Body of pancreas (tissue), 4 donors: ENCODE results near the gene CDAN1. TPM values are rescaled to one million over a fixed set of nuclear protein-coding genes. Genes with fewer than 3 reads are reported as not detected.
A peak's percentile ranks its signal among the peaks of the same experiment; 100 is the strongest.

ENCODE experiments used
- ATAC-seq: fragments of 150-250 bp; one replicate; pipeline ENCODE4 v1.9.1; 2016
- DNase-seq, 4 donors: peaks; one replicate each; pipeline ENCODE4 v3.0.0-alpha.2; 2019
- H3K27ac ChIP-seq, 4 donors: fragments of 200-600 bp; sonication (generic); 1 replicate in 3 of 4; 2 replicates in 1 of 4; pipeline versions ENCODE4 v1.5.1 to v1.6.1; 2016 to 2019; ENCODE audit warnings: mild to moderate bottlenecking in 1 of 4, mixed read lengths in 1 of 4, moderate library complexity in 1 of 4
- H3K27me3 ChIP-seq, 2 donors: fragments of 200-600 bp; sonication (generic); one replicate each; pipeline ENCODE4 v1.6.0; 2016; ENCODE audit warnings: mild to moderate bottlenecking in 1 of 2
- H3K36me3 ChIP-seq, 2 donors: fragments of 200-600 bp; sonication (generic); replicated peaks in 1 of 2; 2 replicates each; pipeline ENCODE4 v1.5.1; 2016; ENCODE audit warnings: low read depth in 2 of 2; ENCODE audit not compliant: insufficient read depth in 1 of 2
- H3K4me1 ChIP-seq: fragments of 200-600 bp; sonication (generic); one replicate; pipeline ENCODE4 v1.6.0; 2016
- H3K4me3 ChIP-seq, 2 donors: fragments of 200-600 bp; sonication (generic); 1 replicate in 1 of 2; 2 replicates in 1 of 2; pipeline ENCODE4 v1.5.1; 2016 to 2019
- H3K9me3 ChIP-seq, 3 donors: fragments of 200-600 bp; sonication (generic); 1 replicate in 2 of 3; 2 replicates in 1 of 3; pipeline ENCODE4 v1.5.1; 2016
- CTCF ChIP-seq, 7 experiments: fragments of 450-650 bp in 4 of 7; fragments of 200-600 bp in 3 of 7; sonication (generic) in 3 of 7; IDR thresholded peaks; one replicate each; pipeline ENCODE4 v1.5.1; 2016 to 2019; ENCODE audit warnings: antibody characterized with exemption in 7 of 7
- POLR2A ChIP-seq, 3 donors: fragments of 450-650 bp; IDR thresholded peaks; one replicate each; pipeline ENCODE4 v1.6.1; 2016; ENCODE audit warnings: antibody characterized with exemption in 3 of 3, mild to moderate bottlenecking in 2 of 3
- WGBS, 2 donors: methylation state at CpG; one replicate each; pipeline ENCODE4 v1.1.5; 2017; 5-methylcytosine and 5-hydroxymethylcytosine counted together
- intact Hi-C: fragments of 100-400 bp; cut with DNase I; formaldehyde crosslinking; loops from one replicate; pipeline ENCODE4 v1.15.1; 2023
- total RNA-seq, 2 donors: library from RNA; depleted of rRNA; stranded (reverse); fragments of >200 nt; gene quantifications; one replicate each; pipeline ENCODE4 v1.1.0, GENCODE V29; 2016

Gene CDAN1
- total RNA-seq, 2 donors from 2014 or later: 9.9 to 19.1 TPM

GRCh38 chr15:42735382-42736165 is 1.4 kb downstream of the CDAN1 start:
- no peak for ATAC-seq
- 83 to 93% methylated on average over 13 to 18 of the region's 19 CpGs for WGBS, 2 donors
- intact Hi-C loops: no loop called here

GRCh38 chr15:42734076-42734672 is 2.8 kb downstream of the CDAN1 start:
- H3K9me3 ChIP-seq: no peaks in the 10 kb centered on the region
- ATAC-seq: no peak
- peaks cover 30% of the 10 kb centered on the region for H3K4me1 ChIP-seq
- intact Hi-C loops: no loop called here
- peaks cover 13 to 26% of the 10 kb centered on the region in 2 donors for H3K36me3 ChIP-seq
- 56 to 81% methylated on average over 5 to 6 of the region's 6 CpGs for WGBS, 2 donors
- no peak overlapping the region for H3K27ac ChIP-seq
- H3K27me3 ChIP-seq: no peaks in the 10 kb centered on the region
- no peak for DNase-seq
- no peak overlapping the region for H3K4me3 ChIP-seq
- no peak for TF ChIP-seq POLR2A (IDR thresholded peaks at IDR 0.05)
- TF ChIP-seq CTCF (IDR thresholded peaks at IDR 0.05): no peak

More at GRCh38 chr15:42735382-42736165, 1.4 kb downstream of the CDAN1 start:
- Histone ChIP-seq H3K27me3 (no peaks in the 10 kb centered on the region), H3K4me3 (peak overlapping the region in 1 of 2 donors; percentile 66), H3K27ac (no peak overlapping the region), H3K9me3 (no peaks in the 10 kb centered on the region), H3K36me3 (peaks cover 13 to 18% of the 10 kb centered on the region in 2 donors), H3K4me1 (peaks cover 30% of the 10 kb centered on the region)
- TF ChIP-seq POLR2A (IDR thresholded peaks at IDR 0.05) (no peak), CTCF (IDR thresholded peaks at IDR 0.05) (no peak)
- no peak for DNase-seq

- 94% methylated on average over 9 to 11 of the region's 11 CpGs for WGBS, 2 donors
- H3K27ac ChIP-seq: no peak overlapping the region
- DNase-seq (no peak), ATAC-seq (no peak)
- no peaks in the 10 kb centered on the region for H3K27me3 ChIP-seq
- H3K9me3 ChIP-seq: no peaks in the 10 kb centered on the region
- H3K4me1 ChIP-seq: peaks cover 30% of the 10 kb centered on the region
- peaks cover 13 to 32% of the 10 kb centered on the region in 2 donors for H3K36me3 ChIP-seq
- intact Hi-C loops: no loop called here
- no peak overlapping the region for H3K4me3 ChIP-seq
- TF ChIP-seq CTCF (IDR thresholded peaks at IDR 0.05) (no peak), POLR2A (IDR thresholded peaks at IDR 0.05) (no peak)
Observed at GRCh38 chr15:42733027-42733426, 3.9 kb downstream of the CDAN1 start.

- Histone ChIP-seq H3K9me3 (no peaks in the 10 kb centered on the region), H3K4me1 (peaks cover 22% of the 10 kb centered on the region), H3K27me3 (no peaks in the 10 kb centered on the region), H3K4me3 (no peak overlapping the region), H3K36me3 (peaks cover 13 to 37% of the 10 kb centered on the region in 2 donors), H3K27ac (no peak overlapping the region)
- WGBS, 2 donors: 86 to 92% methylated on average over 12 to 15 of the region's 15 CpGs
- ATAC-seq: no peak
- no peak for TF ChIP-seq CTCF (IDR thresholded peaks at IDR 0.05)
- TF ChIP-seq POLR2A (IDR thresholded peaks at IDR 0.05): no peak
- intact Hi-C loops: no loop called here
- DNase-seq: no peak
Observed at GRCh38 chr15:42732095-42732827, 4.7 kb downstream of the CDAN1 start.
